ENCODE data around the gene PHGDH.
"Not testable (repeated sequence)": the region's sequence is repeated elsewhere in the genome, so short reads cannot be mapped to it uniquely, and the experiment has no call there.

Gene PHGDH

DNA sequence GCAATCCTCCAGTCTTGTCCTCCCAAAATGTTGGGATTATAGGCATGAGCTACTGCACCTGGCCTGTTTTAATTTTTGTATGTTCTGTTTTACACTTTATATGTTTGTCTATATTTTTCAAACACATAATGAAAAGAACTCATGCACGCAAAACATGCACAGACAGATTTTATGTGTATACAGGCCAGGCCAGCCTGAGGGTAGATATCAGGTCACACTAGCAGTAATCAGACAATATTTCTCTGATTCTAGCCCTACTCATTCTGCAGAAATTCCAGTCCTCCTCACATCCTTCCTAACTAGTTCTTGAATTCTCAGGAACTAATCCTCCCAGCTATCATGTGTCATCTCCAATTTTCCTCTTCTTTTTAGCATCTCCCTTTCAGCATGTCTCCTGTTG, 27.8 kb upstream of the PHGDH start:
- Mint-ChIP-seq H3K27me3 (no peaks in the 10 kb centered on the region), H3K4me1 (no peaks in the 10 kb centered on the region), H3K36me3 (no peaks in the 10 kb centered on the region), H3K4me3 (no peak overlapping the region), H3K9me3 (no peaks in the 10 kb centered on the region), H3K27ac (no peak overlapping the region)
- ATAC-seq: no peak

- no peaks in the 10 kb centered on the region for H3K4me1 Mint-ChIP-seq
- no peak overlapping the region for H3K4me3 Mint-ChIP-seq
- H3K27ac Mint-ChIP-seq: no peak overlapping the region
- H3K36me3 Mint-ChIP-seq: no peaks in the 10 kb centered on the region
- no peaks in the 10 kb centered on the region for H3K27me3 Mint-ChIP-seq
- ATAC-seq: no peak
- H3K9me3 Mint-ChIP-seq: peaks cover under 1% of the 10 kb centered on the region
Measured at GRCh38 chr1:119686661-119687060, 25.1 kb upstream of the PHGDH start.

- Mint-ChIP-seq H3K4me3 (no peak overlapping the region), H3K27ac (no peak overlapping the region), H3K27me3 (no peaks in the 10 kb centered on the region), H3K4me1 (no peaks in the 10 kb centered on the region), H3K9me3 (peaks cover 3% of the 10 kb centered on the region), H3K36me3 (no peaks in the 10 kb centered on the region)
- no peak for ATAC-seq
Measured at GRCh38 chr1:119687434-119688079, 24.2 kb upstream of the PHGDH start.

GRCh38 chr1:119688810-119689209, 22.9 kb upstream of the PHGDH start:
- H3K36me3 Mint-ChIP-seq: no peaks in the 10 kb centered on the region

DNA sequence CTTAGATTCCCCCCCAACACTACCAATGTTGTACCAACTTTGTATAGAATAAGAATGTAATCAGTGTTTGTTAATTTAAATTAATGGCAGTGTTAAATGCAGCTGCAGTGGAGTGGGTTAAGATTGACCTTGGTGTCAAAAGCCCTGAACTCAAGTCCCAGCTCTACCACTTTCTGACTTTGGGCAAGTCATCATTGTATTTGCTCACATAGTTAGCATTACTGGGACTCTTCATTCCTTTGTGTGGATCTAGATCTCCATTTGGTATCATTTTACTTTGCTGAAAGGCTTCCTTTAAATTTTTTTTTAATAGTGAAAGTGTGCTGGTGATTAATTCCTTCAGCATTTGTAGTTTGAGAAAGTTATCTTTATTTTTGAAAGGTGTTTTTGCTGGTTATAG, 22.2 kb upstream of the PHGDH start:
- Mint-ChIP-seq H3K27me3 (peaks cover 8% of the 10 kb centered on the region), H3K4me1 (no peaks in the 10 kb centered on the region), H3K36me3 (no peaks in the 10 kb centered on the region), H3K9me3 (peaks cover 3% of the 10 kb centered on the region), H3K27ac (no peak overlapping the region), H3K4me3 (no peak overlapping the region)
- ATAC-seq: no peak

More at GRCh38 chr1:119688810-119689209, 22.9 kb upstream of the PHGDH start:
- H3K27me3 Mint-ChIP-seq: peaks cover under 1% of the 10 kb centered on the region
- no peaks in the 10 kb centered on the region for H3K4me1 Mint-ChIP-seq
- ATAC-seq: no peak
- peaks cover 3% of the 10 kb centered on the region for H3K9me3 Mint-ChIP-seq
- H3K4me3 Mint-ChIP-seq: no peak overlapping the region
- no peak overlapping the region for H3K27ac Mint-ChIP-seq

GRCh38 chr1:119696863-119697262, 14.9 kb upstream of the PHGDH start:
- peaks cover 50% of the 10 kb centered on the region for H3K27me3 Mint-ChIP-seq
- H3K4me3 Mint-ChIP-seq, H3K27ac Mint-ChIP-seq, H3K36me3 Mint-ChIP-seq, ATAC-seq, H3K4me1 Mint-ChIP-seq: not testable (repeated sequence)
- H3K9me3 Mint-ChIP-seq: peaks cover 13% of the 10 kb centered on the region

- Mint-ChIP-seq H3K36me3 (peaks cover 8% of the 10 kb centered on the region), H3K27me3 (peaks cover 50% of the 10 kb centered on the region), H3K9me3 (peaks cover 17% of the 10 kb centered on the region), H3K27ac (no peak overlapping the region), H3K4me3 (no peak overlapping the region), H3K4me1 (no peaks in the 10 kb centered on the region)
- no peak for ATAC-seq
Measured at GRCh38 chr1:119697598-119697997, 14.1 kb upstream of the PHGDH start.

- H3K36me3 Mint-ChIP-seq: peaks cover 8% of the 10 kb centered on the region
- ATAC-seq: no peak
- no peaks in the 10 kb centered on the region for H3K4me1 Mint-ChIP-seq
- no peak overlapping the region for H3K4me3 Mint-ChIP-seq
- H3K27ac Mint-ChIP-seq: no peak overlapping the region
- peaks cover 48% of the 10 kb centered on the region for H3K27me3 Mint-ChIP-seq
- peaks cover 22% of the 10 kb centered on the region for H3K9me3 Mint-ChIP-seq
Measured at GRCh38 chr1:119700326-119700725, 11.4 kb upstream of the PHGDH start.

- Mint-ChIP-seq H3K9me3 (peaks cover 23% of the 10 kb centered on the region), H3K27me3 (peaks cover 50% of the 10 kb centered on the region), H3K27ac (no peak overlapping the region), H3K4me3 (no peak overlapping the region), H3K36me3 (peaks cover 8% of the 10 kb centered on the region), H3K4me1 (no peaks in the 10 kb centered on the region)
- no peak for ATAC-seq
Measured at GRCh38 chr1:119701659-119702058, 10.1 kb upstream of the PHGDH start.

- peaks cover 23% of the 10 kb centered on the region for H3K9me3 Mint-ChIP-seq
- H3K4me3 Mint-ChIP-seq: no peak overlapping the region
- no peak for ATAC-seq
- no peak overlapping the region for H3K27ac Mint-ChIP-seq
- H3K27me3 Mint-ChIP-seq: peaks cover 54% of the 10 kb centered on the region
- H3K36me3 Mint-ChIP-seq: peaks cover 8% of the 10 kb centered on the region
- no peaks in the 10 kb centered on the region for H3K4me1 Mint-ChIP-seq
Measured at GRCh38 chr1:119702384-119702783, 9.3 kb upstream of the PHGDH start.

DNA sequence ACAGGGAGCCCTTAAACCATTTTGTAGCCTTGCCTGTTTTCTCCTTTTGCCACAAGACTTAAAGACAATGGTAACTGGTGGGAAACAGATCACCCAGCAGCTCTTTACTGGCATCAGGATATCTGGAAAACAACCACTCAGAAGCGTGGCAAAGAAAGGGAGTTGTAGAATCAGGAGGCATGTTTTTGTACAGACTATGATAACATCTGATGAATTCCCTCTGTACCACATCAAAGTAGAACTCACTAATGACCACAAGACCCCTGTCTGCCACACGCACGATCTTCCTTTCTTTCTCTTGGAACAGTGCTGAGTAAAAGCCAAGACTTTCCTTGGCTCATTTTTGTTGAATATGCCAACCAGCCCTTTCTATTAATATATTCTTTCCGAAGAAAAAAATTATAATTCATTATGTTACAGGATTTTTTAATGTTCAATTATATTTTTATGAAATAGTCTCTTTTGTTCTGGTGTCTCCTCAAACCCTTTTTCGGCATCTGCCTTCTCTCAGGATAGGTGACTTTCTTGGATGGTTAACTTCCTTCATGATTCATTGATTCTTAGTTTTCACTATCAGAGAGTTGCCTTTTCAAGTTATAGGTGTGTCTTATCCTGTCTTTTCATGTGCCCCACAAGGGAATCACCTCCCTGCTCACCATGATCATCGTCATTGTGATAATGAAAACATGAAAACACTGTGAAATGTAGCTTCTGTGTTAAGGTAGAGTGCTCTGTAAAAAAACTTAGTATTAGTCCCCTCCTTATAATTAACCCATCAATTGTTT, 7.9 kb upstream of the PHGDH start:
- peaks cover 23% of the 10 kb centered on the region for H3K9me3 Mint-ChIP-seq
- H3K27ac Mint-ChIP-seq: no peak overlapping the region
- no peaks in the 10 kb centered on the region for H3K4me1 Mint-ChIP-seq
- H3K27me3 Mint-ChIP-seq: peaks cover 47% of the 10 kb centered on the region
- ATAC-seq: no peak
- H3K4me3 Mint-ChIP-seq: no peak overlapping the region
- H3K36me3 Mint-ChIP-seq: peaks cover 8% of the 10 kb centered on the region

- H3K27me3 Mint-ChIP-seq: peaks cover 26% of the 10 kb centered on the region
- H3K27ac Mint-ChIP-seq, H3K4me1 Mint-ChIP-seq: not testable (repeated sequence)
Measured at GRCh38 chr1:119706599-119706998, 5.1 kb upstream of the PHGDH start.

GRCh38 chr1:119711356-119711803, 354 bp upstream of the PHGDH start:
- Mint-ChIP-seq H3K4me1 (peaks cover 25% of the 10 kb centered on the region), H3K27ac (peak overlapping the region; percentile 65), H3K4me3 (peak overlapping the region; percentile 84), H3K27me3 (peaks cover 17% of the 10 kb centered on the region)
- ATAC-seq, H3K9me3 Mint-ChIP-seq, H3K36me3 Mint-ChIP-seq: not testable (repeated sequence)

More at GRCh38 chr1:119706599-119706998, 5.1 kb upstream of the PHGDH start:
- ATAC-seq, H3K36me3 Mint-ChIP-seq, H3K4me3 Mint-ChIP-seq: not testable (repeated sequence)
- H3K9me3 Mint-ChIP-seq: peaks cover 12% of the 10 kb centered on the region

GRCh38 chr1:119712342-119713038, 756 bp downstream of the PHGDH start:
- Mint-ChIP-seq H3K36me3 (no peaks in the 10 kb centered on the region), H3K4me1 (peaks cover 25% of the 10 kb centered on the region), H3K27me3 (peaks cover 12% of the 10 kb centered on the region), H3K9me3 (no peaks in the 10 kb centered on the region), H3K27ac (peak overlapping the region; percentile 65), H3K4me3 (peak overlapping the region; percentile 84)
- ATAC-seq: peak; percentile 41

DNA sequence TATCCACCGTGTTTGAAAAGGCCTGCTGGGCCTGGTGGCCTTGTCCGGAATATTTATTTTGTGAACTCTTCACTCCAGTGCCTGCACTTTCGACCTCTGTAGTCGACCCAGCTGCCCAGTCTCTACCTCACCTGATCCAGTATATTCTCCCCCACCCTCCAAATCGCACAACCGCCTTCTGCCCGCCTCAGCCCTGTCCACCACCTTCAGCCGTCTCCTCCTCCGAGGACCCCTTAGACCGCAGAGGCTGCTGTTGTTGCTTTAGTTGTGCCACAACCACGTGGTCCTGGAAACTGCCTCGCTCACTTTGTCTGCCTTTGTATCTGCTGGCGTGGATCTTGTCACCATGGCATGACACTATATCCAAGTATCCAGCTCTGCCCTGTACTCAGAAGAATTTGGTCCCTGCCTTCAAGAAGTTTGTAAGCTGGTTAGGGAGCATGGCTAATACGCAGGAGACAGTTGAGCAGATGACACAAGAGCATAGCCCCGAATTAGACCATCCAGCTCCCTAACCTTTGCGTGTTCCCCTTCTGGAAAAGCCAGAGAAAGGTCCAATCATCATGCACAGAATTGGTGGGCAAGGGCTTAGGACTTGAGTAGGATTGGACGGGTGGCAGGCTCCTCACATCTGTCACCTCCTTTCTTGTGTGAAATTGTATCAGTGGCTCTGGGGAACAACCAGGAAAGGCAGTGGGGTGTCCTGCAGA, 1.5 kb downstream of the PHGDH start:
- peak overlapping the region; percentile 75 for H3K4me3 Mint-ChIP-seq
- peaks cover 9% of the 10 kb centered on the region for H3K27me3 Mint-ChIP-seq
- peak overlapping the region; percentile 44 for H3K27ac Mint-ChIP-seq
- H3K9me3 Mint-ChIP-seq: no peaks in the 10 kb centered on the region
- peaks cover 25% of the 10 kb centered on the region for H3K4me1 Mint-ChIP-seq
- H3K36me3 Mint-ChIP-seq: no peaks in the 10 kb centered on the region
- ATAC-seq: no peak

Measured in stimulated activated memory B cell treated with anti-CD40 and anti-IgM and Interleukin-4, amounts not matched to agents 10 μg/mL and 1 μg/mL and 100 μg/mL, for 72 hours (primary cell).